GM19467 (cell line): ENCODE data around the gene SUMF2.
"Not testable (repeated sequence)": the region's sequence is repeated elsewhere in the genome, so short reads cannot be mapped to it uniquely, and the experiment has no call there.

Experiments
- ATAC-seq: cut with Tn5 transposase; IDR thresholded peaks from one replicate; pipeline ENCODE4 v1.9.1; 2021; ENCODE audit warnings: mild to moderate bottlenecking, moderate library complexity; ENCODE audit not compliant: unreplicated experiment

Gene SUMF2

GRCh38 chr7:56063882-56064625, at the start of gene SUMF2:
Gene SUMF2 (plus strand): TSS chr7:56064286. CDS start chr7:56064312, 26 bp downstream.
- peak; percentile 88 for ATAC-seq

- ATAC-seq: not testable (repeated sequence)
Observed at GRCh38 chr7:56017015-56017414, 47.1 kb upstream of the SUMF2 start.

- ATAC-seq: no peak
Observed at GRCh38 chr7:56019501-56019900, 44.6 kb upstream of the SUMF2 start.

DNA sequence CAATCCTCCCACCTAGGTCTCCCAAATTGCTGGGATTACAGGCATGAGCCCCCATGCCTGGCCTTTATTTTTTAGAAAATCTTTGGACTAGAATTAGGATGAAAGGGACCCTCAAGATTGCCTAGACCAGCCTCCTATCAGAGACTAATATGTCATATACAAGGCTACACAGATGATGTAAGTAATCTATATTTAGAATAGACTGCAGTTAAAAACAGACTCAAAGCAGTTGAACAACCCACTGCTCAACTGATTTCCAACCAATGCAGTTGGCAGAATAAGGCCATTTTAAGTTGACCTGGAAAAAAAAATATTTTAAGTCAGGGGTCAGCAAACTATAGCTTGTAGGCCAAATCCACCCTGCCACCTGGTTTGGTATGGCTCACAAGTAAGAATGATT, 40.6 kb upstream of the SUMF2 start:
- no peak for ATAC-seq

- ATAC-seq: no peak
Observed at GRCh38 chr7:56026538-56026937, 37.5 kb upstream of the SUMF2 start.

GRCh38 chr7:56028942-56029630, 35.0 kb upstream of the SUMF2 start:
- no peak for ATAC-seq

- ATAC-seq: no peak
Observed at GRCh38 chr7:56030340-56030739, 33.7 kb upstream of the SUMF2 start.

- ATAC-seq: not testable (repeated sequence)
Observed at GRCh38 chr7:56031556-56031955, 32.5 kb upstream of the SUMF2 start.

- not testable (repeated sequence) for ATAC-seq
Observed at GRCh38 chr7:56032578-56032977, 31.5 kb upstream of the SUMF2 start.

GRCh38 chr7:56033671-56034432, 30.2 kb upstream of the SUMF2 start:
- ATAC-seq: peak; percentile 98

DNA sequence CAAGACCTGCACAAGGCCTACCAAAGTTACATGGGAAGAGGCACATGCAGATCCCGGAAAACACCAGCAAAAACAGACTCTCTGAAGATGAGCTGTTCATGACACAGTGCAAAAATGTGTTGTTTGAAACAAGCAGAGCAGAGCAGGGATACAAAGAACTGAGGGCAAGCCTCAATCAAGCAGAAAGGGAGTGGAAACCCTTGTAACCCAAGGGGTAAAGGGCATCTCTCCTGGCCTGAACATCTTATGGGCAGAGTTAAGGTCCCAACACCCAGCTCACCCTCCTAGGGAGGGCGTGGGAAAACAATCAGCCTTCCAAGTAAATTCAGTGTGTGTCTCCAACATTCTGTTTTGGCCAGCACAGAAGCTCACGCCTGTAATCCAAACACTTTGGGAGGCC, 23.4 kb upstream of the SUMF2 start:
- no peak for ATAC-seq

GRCh38 chr7:56045758-56046157, 18.3 kb upstream of the SUMF2 start:
- ATAC-seq: not testable (repeated sequence)

- ATAC-seq: no peak
Observed at GRCh38 chr7:56046721-56047445, 17.2 kb upstream of the SUMF2 start.

- ATAC-seq: not testable (repeated sequence)
Observed at GRCh38 chr7:56047446-56048116, 16.5 kb upstream of the SUMF2 start.

GRCh38 chr7:56048245-56048644, 15.8 kb upstream of the SUMF2 start:
- ATAC-seq: no peak

DNA sequence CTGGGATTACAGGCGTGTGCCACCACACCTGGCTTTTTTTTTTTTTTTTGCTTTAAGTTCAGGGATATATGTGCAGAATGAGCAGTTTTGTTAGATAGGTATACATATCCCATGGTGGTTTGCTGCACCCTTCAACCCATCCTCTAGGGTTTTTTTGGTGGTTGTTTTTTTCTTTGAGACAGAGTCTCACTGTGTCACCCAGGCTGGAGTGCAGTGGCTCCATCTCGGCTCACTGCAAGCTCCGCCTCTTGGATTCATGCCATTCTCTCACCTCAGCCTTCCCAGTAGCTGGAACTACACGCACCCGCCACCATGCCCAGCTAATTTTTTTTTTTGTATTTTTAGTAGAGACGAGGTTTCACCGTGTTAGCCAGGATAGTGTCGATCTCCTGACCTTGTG, 15.3 kb upstream of the SUMF2 start:
- not testable (repeated sequence) for ATAC-seq

GRCh38 chr7:56051053-56051338, 13.1 kb upstream of the SUMF2 start:
- ATAC-seq: no peak

DNA sequence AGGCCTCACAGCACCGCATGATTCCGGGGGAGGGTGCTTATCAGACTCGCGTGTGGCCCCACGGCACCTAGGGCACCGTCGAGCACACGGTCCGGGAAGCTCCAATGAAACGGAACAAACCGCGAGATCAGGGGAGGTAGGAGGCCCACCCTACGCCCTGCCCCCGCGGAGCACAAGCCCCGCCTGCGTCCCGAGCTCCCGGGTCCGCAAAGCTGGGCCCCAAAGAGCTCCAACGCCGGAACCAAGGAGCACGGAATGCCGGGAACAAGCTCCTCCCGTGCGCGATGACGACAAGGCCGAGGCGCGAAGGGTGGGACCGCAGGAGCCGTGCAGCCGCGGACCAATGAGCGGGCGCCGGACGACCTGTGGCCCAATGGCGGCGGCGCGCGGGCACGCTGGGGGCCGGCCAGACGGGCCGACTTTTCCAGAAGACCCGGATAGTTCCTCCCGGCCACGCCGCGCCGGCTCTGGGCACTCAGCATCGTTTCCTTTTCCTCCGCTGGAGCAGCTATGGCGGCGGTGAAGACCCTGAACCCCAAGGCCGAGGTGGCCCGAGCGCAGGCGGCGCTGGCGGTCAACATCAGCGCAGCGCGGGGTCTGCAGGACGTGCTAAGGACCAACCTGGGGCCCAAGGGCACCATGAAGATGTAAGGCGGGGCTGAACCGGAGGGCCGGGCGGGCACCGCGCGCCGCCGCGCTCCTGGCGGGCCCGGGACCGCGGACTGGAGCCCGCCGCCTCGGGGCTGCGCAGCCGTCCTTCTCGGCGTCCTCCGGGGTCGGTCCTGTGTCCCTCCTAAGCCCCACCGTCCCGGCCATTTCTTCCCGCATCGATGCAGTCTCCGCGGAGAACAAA, 12.5 kb upstream of the SUMF2 start, which contains the start of the genes CCT6A and PSPH:
Gene CCT6A, plus strand, starts transcription at position 427 of the 853 bp plus-strand sequence. Its CDS starts 84 bp downstream, at position 511.
Gene PSPH, minus strand, starts transcription at position 106 of the 853 bp plus-strand sequence. CDS start 30,232 bp downstream, outside the sequence.
- peak; percentile 96 for ATAC-seq

GRCh38 chr7:56053379-56053778, 10.7 kb upstream of the SUMF2 start:
- ATAC-seq: no peak
